Fibroblast of the aortic adventitia (primary cell): ENCODE measurements around the gene STC2. TPM values are rescaled to one million over a fixed set of nuclear protein-coding genes. Genes with fewer than 3 reads are reported as not detected.
"Not testable (repeated sequence)": the region's sequence is repeated elsewhere in the genome, so short reads cannot be mapped to it uniquely, and the experiment has no call there.

Experiments used
- DNase-seq: peaks from one replicate; pipeline ENCODE4 v3.0.0-alpha.2; 2010; ENCODE audit warnings: low read depth
- H3K4me3 ChIP-seq: 2 replicates; pipeline ENCODE4 v1.5.1; 2011; ENCODE audit warnings: low read depth, mild to moderate bottlenecking, control low read depth, low read length, moderate library complexity
- total RNA-seq: library from RNA; depleted of rRNA; stranded (reverse); fragments of >200 nt; gene quantifications from 2 replicates; pipeline ENCODE4 v1.2.3, GENCODE V29; 2012; ENCODE audit warnings: low replicate concordance
- TF ChIP-seq, protein P1 (sequence below): IDR thresholded peaks from 2 replicates; pipeline ENCODE4 v1.5.1; 2011; ENCODE audit warnings: mild to moderate bottlenecking, low read length, control low read depth, inconsistent platforms; ENCODE audit not compliant: insufficient read depth

STC2 gene
- 48.3 and 400 TPM in 2 replicates for total RNA-seq

- TF ChIP-seq, protein P1, sequence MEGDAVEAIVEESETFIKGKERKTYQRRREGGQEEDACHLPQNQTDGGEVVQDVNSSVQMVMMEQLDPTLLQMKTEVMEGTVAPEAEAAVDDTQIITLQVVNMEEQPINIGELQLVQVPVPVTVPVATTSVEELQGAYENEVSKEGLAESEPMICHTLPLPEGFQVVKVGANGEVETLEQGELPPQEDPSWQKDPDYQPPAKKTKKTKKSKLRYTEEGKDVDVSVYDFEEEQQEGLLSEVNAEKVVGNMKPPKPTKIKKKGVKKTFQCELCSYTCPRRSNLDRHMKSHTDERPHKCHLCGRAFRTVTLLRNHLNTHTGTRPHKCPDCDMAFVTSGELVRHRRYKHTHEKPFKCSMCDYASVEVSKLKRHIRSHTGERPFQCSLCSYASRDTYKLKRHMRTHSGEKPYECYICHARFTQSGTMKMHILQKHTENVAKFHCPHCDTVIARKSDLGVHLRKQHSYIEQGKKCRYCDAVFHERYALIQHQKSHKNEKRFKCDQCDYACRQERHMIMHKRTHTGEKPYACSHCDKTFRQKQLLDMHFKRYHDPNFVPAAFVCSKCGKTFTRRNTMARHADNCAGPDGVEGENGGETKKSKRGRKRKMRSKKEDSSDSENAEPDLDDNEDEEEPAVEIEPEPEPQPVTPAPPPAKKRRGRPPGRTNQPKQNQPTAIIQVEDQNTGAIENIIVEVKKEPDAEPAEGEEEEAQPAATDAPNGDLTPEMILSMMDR, result no peak
- peak within 1 kb of the TSS; percentile 90 for H3K4me3 ChIP-seq
- DNase-seq, result peak; percentile 93
Measured at GRCh38 chr5:173327948-173328843, at the start of gene STC2. TSS of gene STC2 (minus strand) at chr5:173328414. CDS start at chr5:173328193, 221 bp downstream.

- no peak for DNase-seq
- TF ChIP-seq, protein P1, result no peak
Measured at GRCh38 chr5:173371400-173371799, 43.2 kb upstream of the STC2 start.

GRCh38 chr5:173363406-173363805 is 35.2 kb upstream of the STC2 start:
- not testable (repeated sequence) for H3K4me3 ChIP-seq, DNase-seq

More at GRCh38 chr5:173371400-173371799, 43.2 kb upstream of the STC2 start:
- no peak overlapping the region for H3K4me3 ChIP-seq

GRCh38 chr5:173355561-173355960 is 27.3 kb upstream of the STC2 start:
- peak; percentile 10 for DNase-seq
- TF ChIP-seq, protein P1, result no peak
- H3K4me3 ChIP-seq, result no peak overlapping the region

- TF ChIP-seq, protein P1, result no peak
- H3K4me3 ChIP-seq, result no peak overlapping the region
- no peak for DNase-seq
Measured at GRCh38 chr5:173354645-173355044, 26.4 kb upstream of the STC2 start.

- H3K4me3 ChIP-seq, result no peak overlapping the region
- DNase-seq, result no peak
- TF ChIP-seq, protein P1, result no peak
Measured at GRCh38 chr5:173352366-173353349, 24.4 kb upstream of the STC2 start.
